Endometrial microvascular endothelial cells (primary cell): Measurements from ENCODE around the gene FREM1. TPM values are rescaled to one million over a fixed set of nuclear protein-coding genes. Genes with fewer than 3 reads are reported as not detected.

Source experiments
- in situ Hi-C: cut with HindIII; loops from 2 replicates; pipeline ENCODE4 v1.10.0; 2017; ENCODE audit warnings: low sequenced_read_pairs, low pct_unique_long_range_greater_than_20kb; ENCODE audit errors: inconsistent ontology term
- total RNA-seq: library from RNA; depleted of rRNA; stranded (reverse); fragments of >200 nt; gene quantifications from one replicate; pipeline ENCODE4 v1.2.3, GENCODE V29; 2015; ENCODE audit errors: inconsistent ontology term

The FREM1 gene
- total RNA-seq, 1 donor from 2014 or later: not detected

GRCh38 chr9:14883310-14883944 is 26.8 kb downstream of the FREM1 start:
- in situ Hi-C loops: no loop called here

GRCh38 chr9:14882090-14882489 is 28.1 kb downstream of the FREM1 start:
- in situ Hi-C loops: no loop called here

- in situ Hi-C loops: no loop called here
These were observed 29.2 kb downstream of the FREM1 start for GRCh38 chr9:14881006-14881405.

- in situ Hi-C loops: no loop called here
These were observed 40.1 kb downstream of the FREM1 start for GRCh38 chr9:14870090-14870489.

GRCh38 chr9:14869671-14870070 is 40.6 kb downstream of the FREM1 start:
- in situ Hi-C loops: no loop called here

GRCh38 chr9:14868772-14869583 is 41.2 kb downstream of the FREM1 start:
- in situ Hi-C loops: no loop called here

GRCh38 chr9:14868418-14868771 is 41.8 kb downstream of the FREM1 start:
- in situ Hi-C loops: no loop called here

- in situ Hi-C loops: no loop called here
These were observed 44.0 kb downstream of the FREM1 start for GRCh38 chr9:14866200-14866749.

GRCh38 chr9:14864309-14864708 is 45.9 kb downstream of the FREM1 start:
- in situ Hi-C loops: no loop called here

- in situ Hi-C loops: no loop called here
These were observed 46.8 kb downstream of the FREM1 start for GRCh38 chr9:14863402-14863801.

- in situ Hi-C loops: no loop called here
These were observed 52.6 kb downstream of the FREM1 start for GRCh38 chr9:14857449-14858305.

GRCh38 chr9:14849851-14850250 is 60.4 kb downstream of the FREM1 start:
- in situ Hi-C loops: no loop called here

GRCh38 chr9:14849296-14849695 is 60.9 kb downstream of the FREM1 start:
- in situ Hi-C loops: no loop called here

- in situ Hi-C loops: no loop called here
These were observed 63.3 kb downstream of the FREM1 start for GRCh38 chr9:14846871-14847311.

- in situ Hi-C loops: no loop called here
These were observed 67.1 kb downstream of the FREM1 start for GRCh38 chr9:14843163-14843562.

GRCh38 chr9:14842269-14842668 is 68.0 kb downstream of the FREM1 start:
- in situ Hi-C loops: no loop called here

- in situ Hi-C loops: no loop called here
These were observed 71.5 kb downstream of the FREM1 start for GRCh38 chr9:14838701-14839100.

GRCh38 chr9:14836885-14837284 is 73.3 kb downstream of the FREM1 start:
- in situ Hi-C loops: no loop called here

- in situ Hi-C loops: no loop called here
These were observed 78.6 kb downstream of the FREM1 start for GRCh38 chr9:14831661-14832060.
